Endothelial cell of umbilical vein (primary cell): ENCODE measurements around the gene GNAO1. TPM values are rescaled to one million over a fixed set of nuclear protein-coding genes. Genes with fewer than 3 reads are reported as not detected.

Source experiments
- BruUV-seq: library from RNA; stranded (reverse); fragments of 400-500 nt; replicated peaks from 2 replicates; lab custom pipeline; 2021; lab: Mats Ljungman, UMichigan
- CTCF ChIA-PET: fragments of 300-600, 350-600 bp; sonication (Branson Sonifier 250); formaldehyde crosslinking; loops from one replicate; lab custom pipeline; 2021; ENCODE audit warnings: antibody characterized with exemption, inconsistent platforms; lab: Charles Lee
- POLR2A ChIA-PET: fragments of 300-600, 350-600 bp; sonication (Branson Sonifier 250); formaldehyde crosslinking; loops from one replicate; lab custom pipeline; 2021; ENCODE audit warnings: antibody characterized with exemption, inconsistent platforms; lab: Charles Lee
- DNase-seq: peaks from one replicate; pipeline ENCODE4 v3.0.0-alpha.2; 2011; ENCODE audit warnings: low read depth, low spot score
- FAIRE-seq: peaks from 2 replicates; lab custom pipeline; 2011; peaks lifted over from hg19 to GRCh38; lab: Jason Lieb, UNC
- H2AFZ ChIP-seq: 2 replicates; pipeline ENCODE4 v1.6.0; 2012; ENCODE audit warnings: low read depth, low read length, control low read depth, inconsistent platforms
- H3K27ac ChIP-seq: 2 replicates; pipeline ENCODE4 v1.5.1; 2011; ENCODE audit warnings: low read depth, mild to moderate bottlenecking, control low read depth, low read length, moderate library complexity; ENCODE audit not compliant: insufficient read depth
- H3K27me3 ChIP-seq, 2 experiments: 2 replicates each; pipeline versions ENCODE4 v1.6.0 to v1.6.1; 2011; ENCODE audit warnings: low read length in 2 of 2, mixed read lengths in 1 of 2; ENCODE audit not compliant: control insufficient read depth in 2 of 2, insufficient read depth in 2 of 2
- H3K36me3 ChIP-seq, 2 experiments: 2 replicates in 1 of 2; 3 replicates in 1 of 2; pipeline ENCODE4 v1.5.1; 2011; ENCODE audit warnings: low read length in 2 of 2, mild to moderate bottlenecking in 1 of 2, moderate library complexity in 1 of 2; ENCODE audit not compliant: control insufficient read depth in 2 of 2, insufficient read depth in 2 of 2; ENCODE audit errors: extremely low read depth in 1 of 2
- H3K4me1 ChIP-seq: 3 replicates; pipeline ENCODE4 v1.5.1; 2011; ENCODE audit warnings: mild to moderate bottlenecking, low read length; ENCODE audit not compliant: control insufficient read depth, insufficient read depth; ENCODE audit errors: extremely low read depth
- H3K4me2 ChIP-seq: 2 replicates; pipeline ENCODE4 v1.6.1; 2011; ENCODE audit warnings: low read length, control low read depth, mixed read lengths; ENCODE audit not compliant: insufficient read depth
- H3K4me3 ChIP-seq, 3 experiments: fragments of 200-600 bp in 1 of 3; sonication (generic), shearing (Covaris generic) in 1 of 3; replicated peaks in 1 of 3; 2 replicates each; pipeline ENCODE4 v1.5.1; 2011 to 2016; ENCODE audit warnings: control low read depth in 3 of 3, low read length in 3 of 3, mild to moderate bottlenecking in 2 of 3, inconsistent platforms in 1 of 3, low read depth in 1 of 3, moderate library complexity in 1 of 3; ENCODE audit not compliant: insufficient read depth in 1 of 3
- H3K79me2 ChIP-seq: 2 replicates; pipeline ENCODE4 v1.6.0; 2012; ENCODE audit warnings: low read length, inconsistent platforms; ENCODE audit not compliant: control insufficient read depth, insufficient read depth
- H3K9ac ChIP-seq: replicated peaks from 2 replicates; pipeline ENCODE3; 2011; ENCODE audit warnings: low read length, control low read depth; ENCODE audit not compliant: insufficient read depth; ENCODE audit errors: extremely low read depth
- H3K9me1 ChIP-seq: replicated peaks from 3 replicates; pipeline ENCODE4 v1.6.0; 2011; ENCODE audit warnings: mild to moderate bottlenecking, low read length; ENCODE audit not compliant: control insufficient read depth, insufficient read depth; ENCODE audit errors: extremely low read depth
- H3K9me3 ChIP-seq: replicated peaks from 2 replicates; pipeline ENCODE4 v1.5.1; 2012; ENCODE audit warnings: low read length, inconsistent platforms; ENCODE audit not compliant: control insufficient read depth, insufficient read depth
- H4K20me1 ChIP-seq: replicated peaks from 2 replicates; pipeline ENCODE3; 2011; ENCODE audit warnings: mild to moderate bottlenecking, low read length; ENCODE audit not compliant: control insufficient read depth, insufficient read depth; ENCODE audit errors: extremely low read depth
- EZH2 ChIP-seq: IDR thresholded peaks from 2 replicates; pipeline ENCODE4 v1.6.1; 2012; ENCODE audit warnings: borderline replicate concordance, low read depth, mild to moderate bottlenecking, moderate library complexity, low read length, inconsistent platforms; ENCODE audit not compliant: severe bottlenecking
- FOS ChIP-seq: IDR thresholded peaks from 2 replicates; pipeline ENCODE4 v1.6.1; 2011; ENCODE audit warnings: mild to moderate bottlenecking, low read length, moderate library complexity, borderline replicate concordance; ENCODE audit not compliant: insufficient read depth
- GATA2 ChIP-seq: IDR thresholded peaks from 2 replicates; pipeline ENCODE4 v1.7.0; 2011; ENCODE audit warnings: low read depth, mild to moderate bottlenecking, moderate library complexity, mixed read lengths, low read length; ENCODE audit not compliant: insufficient read length, insufficient read depth
- JUN ChIP-seq: IDR thresholded peaks from 2 replicates; pipeline ENCODE4 v1.6.1; 2011; ENCODE audit warnings: borderline replicate concordance, low read depth; ENCODE audit not compliant: insufficient read length, insufficient read depth
- MYC ChIP-seq: IDR thresholded peaks from one replicate; pipeline ENCODE4 v1.6.1; 2011; ENCODE audit warnings: mild to moderate bottlenecking, low read depth, low read length
- POLR2A ChIP-seq: IDR thresholded peaks from 2 replicates; pipeline ENCODE4 v1.6.1; 2012; ENCODE audit warnings: low read depth, mild to moderate bottlenecking, control low read depth, low read length
- POLR2AphosphoS5 ChIP-seq: IDR thresholded peaks from 2 replicates; pipeline ENCODE4 v1.6.1; 2012; ENCODE audit warnings: low read depth, mild to moderate bottlenecking, control low read depth, low read length, moderate library complexity; ENCODE audit not compliant: insufficient read depth
- dilution Hi-C: fragments of 300-500 bp; cut with MboI; formaldehyde crosslinking; loops from one replicate; pipeline ENCODE4 v1.15.0; 2019; ENCODE audit warnings: low sequenced_read_pairs; ENCODE audit not compliant: extremely low pct_ligation_motif_present
- intact Hi-C: fragments of 100-400 bp; cut with micrococcal nuclease; formaldehyde crosslinking; loops from one replicate; pipeline ENCODE4 v1.10.0; 2022
- polyA plus RNA-seq, 4 experiments: library from polyadenylated mRNA; depleted of rRNA in 3 of 4; stranded (reverse) in 3 of 4; unstranded in 1 of 4; fragments of >200 nt; gene quantifications; 2 replicates each; pipeline versions ENCODE4 v1.2.1 to v1.2.3, GENCODE V29; 2011 to 2012; ENCODE audit warnings: missing spikeins in 1 of 4
- total RNA-seq: library from RNA; stranded (reverse); gene quantifications from 2 replicates; pipeline ENCODE4 v1.2.3, GENCODE V29; 2021
- TF ChIP-seq, protein P1 (sequence below): IDR thresholded peaks from 2 replicates; pipeline ENCODE4 v1.6.1; 2011; ENCODE audit not compliant: insufficient read depth, insufficient read length
- TF ChIP-seq, protein P2 (sequence below), 2 donors: IDR thresholded peaks; 1 replicate in 1 of 2; 2 replicates in 1 of 2; pipeline ENCODE4 v1.5.1; 2011; ENCODE audit warnings: low read length in 2 of 2, mild to moderate bottlenecking in 2 of 2, moderate library complexity in 2 of 2, control low read depth in 1 of 2, inconsistent platforms in 1 of 2, low read depth in 1 of 2; ENCODE audit not compliant: insufficient read depth in 1 of 2; ENCODE audit errors: extremely low read depth in 1 of 2

The GNAO1 gene
- total and polyA plus RNA-seq, 2 donors (not counting 3 experiments of a cell fraction or from before 2014, with no cell fraction given), result not detected

DNA sequence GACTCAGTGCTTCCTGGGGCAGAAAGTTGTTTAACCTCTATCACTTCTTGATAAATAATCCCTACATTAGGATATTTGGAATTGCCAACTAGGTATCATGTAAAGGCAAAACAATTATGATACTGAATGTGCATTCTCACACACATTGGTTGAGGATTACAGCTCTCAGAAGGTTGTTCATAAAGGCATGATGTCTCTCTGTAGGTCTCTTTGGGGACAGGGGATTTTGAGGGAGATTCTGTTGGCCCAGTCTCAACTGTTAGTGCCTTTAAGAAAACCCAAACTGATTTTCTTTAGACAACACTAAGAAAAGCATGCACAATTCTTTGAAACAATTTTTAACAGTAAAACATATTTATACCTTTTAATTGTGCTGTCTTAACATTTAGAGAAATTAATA is 56.5 kb downstream of the GNAO1 start:
- H3K4me2 ChIP-seq, result no peak overlapping the region
- no peak overlapping the region for H2AFZ ChIP-seq
- intact Hi-C loops, result no loop called here
- no peak overlapping the region for H3K4me3 ChIP-seq
- H3K36me3 ChIP-seq, result no peaks in the 10 kb centered on the region
- H3K9me3 ChIP-seq, result no peaks in the 10 kb centered on the region
- no peaks in the 10 kb centered on the region for H3K9me1 ChIP-seq
- DNase-seq, result no peak
- dilution Hi-C loops, result no loop called here
- no peaks in the 10 kb centered on the region for H3K79me2 ChIP-seq
- H4K20me1 ChIP-seq, result no peaks in the 10 kb centered on the region
- H3K9ac ChIP-seq, result no peak overlapping the region
- H3K4me1 ChIP-seq, result no peaks in the 10 kb centered on the region
- no peak overlapping the region for H3K27ac ChIP-seq
- POLR2A ChIA-PET, result no interaction called here
- no TSS peak for BruUV-seq
- no peaks in the 10 kb centered on the region for H3K27me3 ChIP-seq
- no peak for FAIRE-seq
- CTCF ChIA-PET, result no interaction called here
- TF ChIP-seq MYC (no peak), FOS (no peak), POLR2A (no peak), EZH2 (no peak), JUN (no peak), POLR2AphosphoS5 (no peak), GATA2 (no peak)
- TF ChIP-seq, protein P1, sequence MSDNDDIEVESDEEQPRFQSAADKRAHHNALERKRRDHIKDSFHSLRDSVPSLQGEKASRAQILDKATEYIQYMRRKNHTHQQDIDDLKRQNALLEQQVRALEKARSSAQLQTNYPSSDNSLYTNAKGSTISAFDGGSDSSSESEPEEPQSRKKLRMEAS, result no peak
- TF ChIP-seq, protein P2, sequence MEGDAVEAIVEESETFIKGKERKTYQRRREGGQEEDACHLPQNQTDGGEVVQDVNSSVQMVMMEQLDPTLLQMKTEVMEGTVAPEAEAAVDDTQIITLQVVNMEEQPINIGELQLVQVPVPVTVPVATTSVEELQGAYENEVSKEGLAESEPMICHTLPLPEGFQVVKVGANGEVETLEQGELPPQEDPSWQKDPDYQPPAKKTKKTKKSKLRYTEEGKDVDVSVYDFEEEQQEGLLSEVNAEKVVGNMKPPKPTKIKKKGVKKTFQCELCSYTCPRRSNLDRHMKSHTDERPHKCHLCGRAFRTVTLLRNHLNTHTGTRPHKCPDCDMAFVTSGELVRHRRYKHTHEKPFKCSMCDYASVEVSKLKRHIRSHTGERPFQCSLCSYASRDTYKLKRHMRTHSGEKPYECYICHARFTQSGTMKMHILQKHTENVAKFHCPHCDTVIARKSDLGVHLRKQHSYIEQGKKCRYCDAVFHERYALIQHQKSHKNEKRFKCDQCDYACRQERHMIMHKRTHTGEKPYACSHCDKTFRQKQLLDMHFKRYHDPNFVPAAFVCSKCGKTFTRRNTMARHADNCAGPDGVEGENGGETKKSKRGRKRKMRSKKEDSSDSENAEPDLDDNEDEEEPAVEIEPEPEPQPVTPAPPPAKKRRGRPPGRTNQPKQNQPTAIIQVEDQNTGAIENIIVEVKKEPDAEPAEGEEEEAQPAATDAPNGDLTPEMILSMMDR (IDR thresholded peaks at IDR 0.05; ENCODE audit: extremely low read depth in 1 of 2, insufficient read depth in 1 of 2, low read depth in 1 of 2, low read length in 2 of 2), result no peak
